ENCODE data around the gene OR2H1.
"Not testable (repeated sequence)": the region's sequence is repeated elsewhere in the genome, so short reads cannot be mapped to it uniquely, and the experiment has no call there.

GRCh38 chr6:29436730-29437129 is 20.2 kb upstream of the OR2H1 start:
- TF ChIP-seq POLR2A, CTCF, EP300, POLR2AphosphoS5 (IDR thresholded peaks at IDR 0.05): not testable (repeated sequence)
